Activated T-helper 1 cell treated with anti-CD3 and anti-CD28 coated beads, Interleukin-2, amount 50 U/mL, for 16 hours (primary cell): ENCODE results near the gene SIGLEC7.

Experiments used
- DNase-seq, 2 donors: peaks; one replicate each; pipeline ENCODE4 v3.0.0-alpha.2; 2020; ENCODE audit warnings: low read depth in 1 of 2, low spot score in 1 of 2

The SIGLEC7 gene

GRCh38 chr19:51166846-51167490 is 24.9 kb downstream of the SIGLEC7 start:
- DNase-seq: no peak

- DNase-seq: no peak
These were observed 26.6 kb downstream of the SIGLEC7 start for GRCh38 chr19:51168564-51169282.

DNA sequence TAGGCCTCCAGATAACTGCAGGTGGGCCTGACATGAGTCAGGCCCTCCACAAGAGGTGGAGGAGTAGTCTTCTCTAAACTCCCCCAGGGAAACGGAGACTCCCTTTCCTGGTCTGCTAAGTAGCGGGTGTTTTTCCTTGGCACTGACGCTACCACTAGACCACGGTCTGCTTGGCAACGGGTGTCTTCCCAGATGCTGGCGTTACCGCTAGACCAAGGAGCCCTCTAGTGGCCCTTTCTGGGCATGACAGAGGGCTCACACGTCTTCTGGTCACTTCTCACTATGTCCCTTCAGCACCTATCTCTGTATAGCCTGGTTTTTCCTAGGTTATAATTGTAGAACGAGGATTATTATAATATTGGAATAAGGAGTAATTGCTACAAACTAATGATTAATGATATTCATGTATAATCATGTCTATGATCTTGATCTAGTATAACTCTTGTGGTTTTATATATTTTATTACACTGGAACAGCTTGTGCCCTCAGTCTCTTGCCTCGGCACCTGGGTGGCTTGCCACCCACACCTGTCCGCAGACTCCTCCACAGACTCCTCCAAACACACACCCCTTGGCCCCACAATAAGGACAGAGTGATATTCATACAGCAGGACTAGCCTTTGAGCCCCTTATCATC is 27.3 kb downstream of the SIGLEC7 start:
- DNase-seq: peak; percentile 36 to 37

DNA sequence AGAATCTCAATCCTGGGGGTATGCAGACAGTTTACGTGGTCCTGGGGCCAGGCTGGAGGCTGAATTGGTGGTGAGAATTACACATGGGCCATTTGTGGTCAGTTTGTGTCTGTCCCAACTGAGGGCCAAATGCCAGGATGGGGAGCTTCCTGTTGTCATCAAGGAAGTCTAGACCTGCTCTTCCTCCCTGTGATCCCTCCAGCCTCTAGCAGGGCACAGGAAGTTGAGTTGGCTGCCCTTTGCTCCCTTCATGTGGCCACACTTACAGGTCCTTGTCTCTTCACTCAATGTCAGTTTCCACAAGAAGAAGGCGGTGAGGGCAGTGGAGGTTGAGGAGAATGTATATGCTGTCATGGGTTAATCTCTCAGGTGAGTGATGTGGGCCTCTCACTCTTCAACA is 30.1 kb downstream of the SIGLEC7 start:
- no peak for DNase-seq

DNA sequence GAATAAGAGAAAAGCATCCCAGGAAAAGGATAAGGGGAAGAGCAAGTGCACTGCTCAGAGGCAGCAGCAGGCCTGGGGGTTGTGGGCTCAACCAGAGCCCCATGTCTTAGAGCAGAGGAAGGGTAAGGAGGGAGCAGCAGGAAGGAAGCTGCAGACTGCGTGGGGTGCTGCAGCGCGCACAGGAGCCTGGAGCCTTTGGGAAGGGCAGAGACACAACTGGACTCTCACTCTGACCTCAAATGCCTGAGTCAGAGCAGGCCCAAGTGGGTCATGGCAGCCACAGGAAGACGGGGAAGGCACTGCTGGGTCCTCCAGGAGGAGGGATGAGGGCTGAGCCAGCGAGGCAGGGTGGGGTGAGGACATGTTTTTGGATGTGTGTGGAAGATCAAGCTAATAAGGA is 31.6 kb downstream of the SIGLEC7 start:
- DNase-seq: no peak

DNA sequence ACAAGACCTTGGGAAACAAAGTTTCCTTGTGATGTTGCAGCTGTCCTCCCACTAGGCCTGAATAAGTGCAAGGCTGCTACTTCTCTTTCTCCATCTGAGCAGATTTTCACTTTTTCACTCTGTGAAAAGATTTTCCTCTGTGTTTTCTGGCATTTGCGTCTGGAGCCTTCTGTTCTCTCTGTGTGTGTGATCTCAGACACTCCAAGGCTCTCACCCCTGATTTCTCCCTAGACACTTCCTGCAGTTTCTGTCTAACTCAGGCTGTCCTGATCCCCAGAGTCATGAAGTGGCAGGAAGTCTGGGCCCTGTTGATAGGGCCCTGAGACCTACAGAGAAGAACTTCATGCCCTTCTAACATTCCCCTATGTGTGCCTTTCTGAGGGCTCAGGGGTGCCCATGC is 37.2 kb downstream of the SIGLEC7 start:
- DNase-seq: no peak

- DNase-seq: no peak
These were observed 39.3 kb downstream of the SIGLEC7 start for GRCh38 chr19:51181377-51181912.

DNA sequence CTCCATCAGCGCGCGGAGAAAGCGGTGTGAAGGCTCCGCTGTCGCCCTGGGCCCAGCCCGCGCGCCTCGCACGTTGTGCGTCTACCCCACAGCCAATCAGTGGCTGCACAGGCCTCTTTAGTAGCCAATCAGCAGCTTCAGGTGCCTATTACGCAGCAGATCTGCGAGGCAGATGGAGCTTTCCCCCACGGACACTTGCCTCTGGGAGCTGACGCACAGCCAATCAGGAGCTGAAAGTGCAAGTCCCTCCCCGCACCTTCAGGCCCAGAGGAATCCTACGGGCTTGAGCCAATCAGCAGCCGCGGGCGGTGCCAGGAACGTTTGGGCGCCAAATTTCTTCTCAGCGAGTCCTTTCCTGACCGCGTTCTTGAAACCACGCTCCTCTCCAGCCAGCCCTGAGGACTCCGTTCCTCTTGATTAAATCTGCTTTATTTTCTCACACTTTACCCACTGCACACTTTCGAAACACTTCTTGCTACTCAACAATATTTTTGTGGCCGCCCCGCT is 39.9 kb downstream of the SIGLEC7 start:
- DNase-seq: no peak

DNA sequence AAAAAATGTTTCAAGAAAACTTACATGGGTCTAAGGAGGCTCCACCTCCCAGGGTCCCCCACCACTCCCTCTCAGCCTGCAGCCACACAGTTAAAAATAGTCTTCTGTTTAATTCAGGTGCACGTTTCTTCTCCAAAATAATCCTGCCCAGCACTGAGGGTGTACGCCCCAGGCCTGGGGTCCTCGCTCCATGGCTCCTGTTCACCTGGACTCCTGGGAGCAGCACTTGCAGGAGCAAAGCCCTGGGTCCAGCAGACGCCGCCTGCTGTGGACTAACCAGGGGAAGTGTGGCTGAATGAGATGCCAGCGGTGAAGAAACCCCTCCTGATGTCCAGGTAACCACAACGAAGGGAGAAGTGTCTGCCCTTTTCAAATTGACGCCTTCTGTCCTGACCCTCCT is 41.5 kb downstream of the SIGLEC7 start:
- DNase-seq: no peak

GRCh38 chr19:51185069-51185867 is 43.2 kb downstream of the SIGLEC7 start:
- no peak for DNase-seq

GRCh38 chr19:51185868-51186215 is 43.7 kb downstream of the SIGLEC7 start:
- no peak for DNase-seq

- DNase-seq: no peak
These were observed 44.2 kb downstream of the SIGLEC7 start for GRCh38 chr19:51186323-51186722.

DNA sequence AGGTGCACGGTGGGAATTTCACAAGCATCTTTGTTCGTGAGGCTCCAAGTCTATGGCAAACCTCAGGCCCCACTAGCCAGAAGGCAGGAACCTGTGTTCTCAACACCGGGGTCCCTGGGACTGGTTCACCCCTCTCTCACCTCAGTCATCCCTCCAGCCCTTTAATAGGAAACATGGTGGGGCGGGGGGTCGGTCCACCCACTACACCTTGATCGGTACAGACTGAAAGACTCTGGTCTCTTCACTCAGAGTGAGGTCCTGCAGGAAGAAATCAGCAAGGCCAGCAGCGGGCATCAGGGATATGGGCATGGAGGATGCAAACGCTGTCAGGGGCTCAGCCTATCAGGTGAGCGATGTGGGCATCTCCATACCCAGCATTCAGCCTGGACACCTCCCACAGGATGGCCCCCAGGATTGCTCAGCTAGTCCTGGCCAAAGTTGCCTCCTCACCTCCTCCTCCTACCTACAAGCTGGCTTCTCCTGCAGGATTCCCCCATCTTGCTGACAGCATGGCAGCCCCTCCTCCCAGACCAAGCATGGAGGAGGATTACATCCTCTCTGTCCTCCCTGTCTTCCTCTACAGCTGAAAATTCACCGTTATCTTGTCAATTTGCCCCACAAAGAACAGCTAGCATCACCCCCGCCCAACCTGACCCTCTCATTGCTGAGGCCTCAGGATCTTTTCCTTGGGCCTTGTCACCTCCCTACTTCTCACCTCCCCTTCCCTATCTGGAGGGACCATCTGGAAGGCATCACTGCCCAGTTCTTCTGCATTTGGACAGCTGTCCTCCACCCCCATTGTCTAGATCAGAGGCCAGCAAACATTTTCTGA is 45.5 kb downstream of the SIGLEC7 start:
- no peak for DNase-seq

DNA sequence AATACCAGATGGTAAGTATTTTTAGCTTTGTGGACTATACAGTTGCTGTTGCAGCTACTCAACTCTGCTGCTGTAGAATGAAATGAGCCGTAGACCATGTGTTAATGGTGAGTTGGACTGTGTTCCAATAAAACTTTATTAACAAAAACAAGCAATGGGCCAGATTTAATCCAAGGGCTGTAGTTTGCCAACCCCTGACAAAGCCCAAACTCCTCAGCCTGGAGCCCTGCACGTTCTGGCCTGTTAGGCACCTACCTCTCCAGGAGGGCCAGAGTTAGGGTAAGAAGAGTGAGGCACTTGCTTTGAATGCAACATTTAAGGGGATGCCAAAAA is 46.1 kb downstream of the SIGLEC7 start:
- DNase-seq: no peak

DNA sequence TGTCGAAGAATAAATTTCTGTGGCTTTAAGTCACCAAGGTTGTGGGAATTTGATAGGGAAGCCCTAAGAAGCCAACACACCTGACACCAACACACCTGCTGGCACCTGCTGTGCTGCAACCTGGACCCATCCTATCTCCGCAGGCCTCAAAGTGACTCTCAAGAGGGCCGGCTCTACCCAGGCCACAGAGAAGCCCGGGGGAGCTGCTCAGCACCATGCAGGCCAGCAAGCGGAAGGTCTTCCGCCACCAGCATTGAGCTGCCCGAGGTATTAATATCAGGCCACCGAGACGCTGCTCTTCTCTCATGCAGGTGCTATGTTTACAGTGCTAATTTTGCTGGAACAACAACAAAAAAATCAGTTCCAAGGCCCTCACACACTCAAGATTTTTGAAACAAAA is 50.6 kb downstream of the SIGLEC7 start:
- DNase-seq: no peak

DNA sequence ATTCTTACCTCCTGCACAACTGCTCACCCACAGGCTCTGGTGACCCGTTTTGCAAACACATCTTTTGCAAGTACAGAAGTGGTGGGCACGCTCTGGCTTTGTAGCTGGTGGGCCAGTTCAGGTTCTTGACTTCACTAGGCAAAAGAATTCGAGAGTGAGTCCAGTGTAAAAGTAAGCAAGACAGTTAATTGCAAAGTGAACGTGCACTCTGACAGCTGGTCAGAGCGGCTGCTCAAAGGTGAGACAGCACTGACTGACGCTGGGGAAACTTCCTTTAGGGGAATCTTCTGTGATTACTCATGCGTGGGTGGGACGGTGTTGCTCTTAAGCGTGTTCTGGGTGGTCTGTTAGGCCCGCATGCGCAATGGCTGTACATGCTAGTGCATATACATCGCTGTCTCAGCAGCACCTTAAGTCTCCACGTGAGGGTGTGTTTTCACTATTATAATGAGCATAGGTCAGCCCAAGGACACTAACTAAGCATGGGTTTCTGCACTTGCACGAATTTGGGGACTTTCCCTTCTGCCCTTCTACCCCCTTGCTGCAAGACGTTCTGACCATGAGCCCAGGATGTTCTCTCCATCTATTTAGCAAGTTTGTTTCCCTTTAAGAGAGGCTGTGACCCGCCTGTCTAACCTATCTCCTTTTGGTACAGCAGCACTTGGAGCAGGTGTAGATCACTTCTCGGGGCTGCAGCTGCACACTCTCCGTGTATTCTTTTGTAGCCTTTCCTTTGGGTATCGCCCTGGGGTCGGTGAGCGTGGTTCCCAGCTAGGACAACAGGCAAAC is 52.6 kb downstream of the SIGLEC7 start:
- no peak for DNase-seq

GRCh38 chr19:51195316-51195586 is 53.1 kb downstream of the SIGLEC7 start:
- no peak for DNase-seq

- no peak for DNase-seq
These were observed 53.5 kb downstream of the SIGLEC7 start for GRCh38 chr19:51195616-51196015.

DNA sequence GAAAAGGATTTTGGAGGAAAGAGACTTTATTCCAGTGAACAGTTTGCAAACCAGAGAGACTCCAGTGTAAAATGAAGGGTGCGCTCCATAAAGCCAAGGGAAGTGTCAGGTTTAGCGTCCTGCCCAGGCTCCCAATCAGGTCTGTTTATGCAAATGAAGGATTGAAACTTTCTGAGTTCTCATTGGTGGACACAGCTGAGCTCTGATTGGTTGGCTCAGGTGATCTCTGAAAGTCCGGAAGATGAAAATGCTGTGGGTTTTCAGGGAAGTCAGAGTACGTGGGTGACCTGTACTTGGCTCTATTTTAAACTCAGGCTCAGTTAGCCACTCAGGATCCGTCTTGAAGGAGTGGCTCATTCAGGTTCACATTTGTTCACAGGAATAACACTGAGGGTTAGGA is 54.1 kb downstream of the SIGLEC7 start:
- no peak for DNase-seq

DNA sequence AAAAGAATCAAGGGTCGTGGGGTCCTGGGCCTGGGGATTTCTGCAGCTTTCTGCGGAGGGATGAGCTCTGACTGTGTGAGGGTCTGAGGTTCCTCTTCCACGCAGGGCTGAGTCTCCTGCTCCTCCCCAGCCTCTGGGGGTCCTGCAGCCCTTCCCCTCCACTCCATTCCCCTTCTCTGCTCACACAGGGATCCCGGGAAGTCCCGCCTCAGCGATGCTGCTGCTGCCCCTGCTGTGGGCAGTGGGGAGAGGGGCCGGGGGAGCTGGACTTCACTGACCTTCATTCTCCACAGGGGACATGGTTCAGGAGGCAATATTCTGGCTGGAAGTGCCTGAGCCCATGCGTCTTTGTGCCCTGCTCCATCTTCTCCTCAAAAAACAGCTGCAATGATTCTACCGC is 56.5 kb downstream of the SIGLEC7 start:
- no peak for DNase-seq
